ENCODE results near the gene RIMS3.

Gene RIMS3

GRCh38 chr1:40709100-40709801, 43.8 kb upstream of the RIMS3 start:
- Histone ChIP-seq H3F3A (ENCODE audit: low read depth) (0 out of 2 replicates have a peak, but pooled peaks cover 5% of the 10 kb centered on the region), H3K4me3 (ENCODE audit: low read length, poor library complexity, severe bottlenecking) (peak overlapping the region; percentile 81), H4K20me1 (ENCODE audit: insufficient read depth, low read length, poor library complexity, severe bottlenecking) (peaks cover 21% of the 10 kb centered on the region), H3K9me3 (ENCODE audit: insufficient read depth, low read depth, low read length) (no peaks in the 10 kb centered on the region), H3K4me2 (ENCODE audit: low read depth, low read length, poor library complexity, severe bottlenecking) (peak overlapping the region; percentile 92), H2AFZ (ENCODE audit: low read length) (peak overlapping the region; percentile 14; the same call in 1 of the 2 replicates), H3K79me2 (ENCODE audit: insufficient read depth, low read length) (peaks cover 96% of the 10 kb centered on the region), H3K4me1 (ENCODE audit: insufficient read depth, low read length, poor library complexity, severe bottlenecking) (peaks cover 57% of the 10 kb centered on the region), H3K9ac (ENCODE audit: low read depth, low read length, poor library complexity, severe bottlenecking) (peak overlapping the region; percentile 80), H3K27me3 (ENCODE audit: insufficient read depth, low read length, poor library complexity, severe bottlenecking) (no peaks in the 10 kb centered on the region), H3K36me3 (ENCODE audit: insufficient read depth, low read length) (no peaks in the 10 kb centered on the region; the same call in 1 of the 2 replicates), H3K9me2 (replicated peaks; ENCODE audit: low read depth, low read length) (no peaks in the 10 kb centered on the region)
- TF ChIP-seq EZH2phosphoT487 (IDR thresholded peaks at IDR 0.05; ENCODE audit: borderline replicate concordance): no peak
- no peak for TF ChIP-seq CTCF (conservative IDR thresholded peaks at IDR 0.05; ENCODE audit: low read length)

- peaks cover 17% of the 10 kb centered on the region for H4K20me1 ChIP-seq (ENCODE audit: insufficient read depth, low read length, poor library complexity, severe bottlenecking)
- H3K4me1 ChIP-seq (ENCODE audit: insufficient read depth, low read length, poor library complexity, severe bottlenecking): peaks cover 55% of the 10 kb centered on the region
- peak overlapping the region; percentile 14; the same call in 1 of the 2 replicates for H2AFZ ChIP-seq (ENCODE audit: low read length)
Measured at GRCh38 chr1:40708750-40709099, 43.2 kb upstream of the RIMS3 start.

GRCh38 chr1:40706626-40707025, 41.1 kb upstream of the RIMS3 start:
- H3K4me2 ChIP-seq (ENCODE audit: low read depth, low read length, poor library complexity, severe bottlenecking): no peak overlapping the region
- H3K4me3 ChIP-seq (ENCODE audit: low read length, poor library complexity, severe bottlenecking): no peak overlapping the region
- H3K9me2 ChIP-seq (replicated peaks; ENCODE audit: low read depth, low read length): no peaks in the 10 kb centered on the region
- no peaks in the 10 kb centered on the region for H3K36me3 ChIP-seq (ENCODE audit: insufficient read depth, low read length)
- H4K20me1 ChIP-seq (ENCODE audit: insufficient read depth, low read length, poor library complexity, severe bottlenecking): peaks cover 7% of the 10 kb centered on the region
- H3K79me2 ChIP-seq (ENCODE audit: insufficient read depth, low read length): peaks cover 96% of the 10 kb centered on the region
- H3K9me3 ChIP-seq (ENCODE audit: insufficient read depth, low read depth, low read length): no peaks in the 10 kb centered on the region
- H3F3A ChIP-seq (ENCODE audit: low read depth): 0 out of 2 replicates have a peak, but pooled peaks cover 2% of the 10 kb centered on the region
- H2AFZ ChIP-seq (ENCODE audit: low read length): no peak overlapping the region
- no peak for TF ChIP-seq EZH2phosphoT487 (IDR thresholded peaks at IDR 0.05; ENCODE audit: borderline replicate concordance)
- TF ChIP-seq CTCF (conservative IDR thresholded peaks at IDR 0.05; ENCODE audit: low read length): no peak
- H3K4me1 ChIP-seq (ENCODE audit: insufficient read depth, low read length, poor library complexity, severe bottlenecking): peaks cover 53% of the 10 kb centered on the region
- H3K9ac ChIP-seq (ENCODE audit: low read depth, low read length, poor library complexity, severe bottlenecking): no peak overlapping the region
- no peaks in the 10 kb centered on the region for H3K27me3 ChIP-seq (ENCODE audit: insufficient read depth, low read length, poor library complexity, severe bottlenecking)

More at GRCh38 chr1:40708750-40709099, 43.2 kb upstream of the RIMS3 start:
- Histone ChIP-seq H3K36me3 (ENCODE audit: insufficient read depth, low read length) (no peaks in the 10 kb centered on the region; the same call in 1 of the 2 replicates), H3F3A (ENCODE audit: low read depth) (0 out of 2 replicates have a peak, but pooled peaks cover 5% of the 10 kb centered on the region), H3K9me3 (ENCODE audit: insufficient read depth, low read depth, low read length) (no peaks in the 10 kb centered on the region), H3K4me2 (ENCODE audit: low read depth, low read length, poor library complexity, severe bottlenecking) (peak overlapping the region; percentile 92), H3K9ac (ENCODE audit: low read depth, low read length, poor library complexity, severe bottlenecking) (peak overlapping the region; percentile 80), H3K9me2 (replicated peaks; ENCODE audit: low read depth, low read length) (no peaks in the 10 kb centered on the region), H3K79me2 (ENCODE audit: insufficient read depth, low read length) (peaks cover 96% of the 10 kb centered on the region), H3K4me3 (ENCODE audit: low read length, poor library complexity, severe bottlenecking) (peak overlapping the region; percentile 81), H3K27me3 (ENCODE audit: insufficient read depth, low read length, poor library complexity, severe bottlenecking) (no peaks in the 10 kb centered on the region)
- TF ChIP-seq EZH2phosphoT487 (IDR thresholded peaks at IDR 0.05; ENCODE audit: borderline replicate concordance) (no peak), CTCF (conservative IDR thresholded peaks at IDR 0.05; ENCODE audit: low read length) (no peak)
